A673 (cell line): ENCODE data around the gene TEKTIP1.

Source experiments
- EZH2 ChIP-seq: fragments of 200-600 bp; sonication (generic); IDR thresholded peaks from 2 replicates; pipeline ENCODE4 v1.6.1; 2017; ENCODE audit warnings: borderline replicate concordance, low read depth, mild to moderate bottlenecking, mixed read lengths, antibody characterized with exemption, low read length; ENCODE audit not compliant: poor library complexity, severe bottlenecking
- TF ChIP-seq, protein P1 (sequence below): fragments of 300-800, 200-600 bp; sonication (generic); conservative IDR thresholded peaks from 2 replicates; pipeline ENCODE4 v1.5.1; 2017; ENCODE audit warnings: low read depth, mild to moderate bottlenecking, antibody characterized with exemption, low read length, moderate library complexity, mixed read lengths

GRCh38 chr19:3514930-3515329 is 24.0 kb upstream of the TEKTIP1 start:
- TF ChIP-seq, protein P1, sequence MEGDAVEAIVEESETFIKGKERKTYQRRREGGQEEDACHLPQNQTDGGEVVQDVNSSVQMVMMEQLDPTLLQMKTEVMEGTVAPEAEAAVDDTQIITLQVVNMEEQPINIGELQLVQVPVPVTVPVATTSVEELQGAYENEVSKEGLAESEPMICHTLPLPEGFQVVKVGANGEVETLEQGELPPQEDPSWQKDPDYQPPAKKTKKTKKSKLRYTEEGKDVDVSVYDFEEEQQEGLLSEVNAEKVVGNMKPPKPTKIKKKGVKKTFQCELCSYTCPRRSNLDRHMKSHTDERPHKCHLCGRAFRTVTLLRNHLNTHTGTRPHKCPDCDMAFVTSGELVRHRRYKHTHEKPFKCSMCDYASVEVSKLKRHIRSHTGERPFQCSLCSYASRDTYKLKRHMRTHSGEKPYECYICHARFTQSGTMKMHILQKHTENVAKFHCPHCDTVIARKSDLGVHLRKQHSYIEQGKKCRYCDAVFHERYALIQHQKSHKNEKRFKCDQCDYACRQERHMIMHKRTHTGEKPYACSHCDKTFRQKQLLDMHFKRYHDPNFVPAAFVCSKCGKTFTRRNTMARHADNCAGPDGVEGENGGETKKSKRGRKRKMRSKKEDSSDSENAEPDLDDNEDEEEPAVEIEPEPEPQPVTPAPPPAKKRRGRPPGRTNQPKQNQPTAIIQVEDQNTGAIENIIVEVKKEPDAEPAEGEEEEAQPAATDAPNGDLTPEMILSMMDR: no peak
- TF ChIP-seq EZH2: no peak
